K562 (cell line): Measurements from ENCODE around the gene EMX1.

ENCODE experiments used
- ADNP ChIP-seq: fragments of 200-800 bp; sonication (Bioruptor generic); IDR thresholded peaks from 2 replicates; pipeline ENCODE4 v1.6.1; 2016; ENCODE audit warnings: missing genetic modification characterization, missing compliant biosample characterization
- MAX ChIP-seq: sonication (generic); formaldehyde crosslinking; IDR thresholded peaks from 2 replicates; pipeline ENCODE4 v1.9.0; 2022; ENCODE audit warnings: mild to moderate bottlenecking, missing genetic modification reagents

- TF ChIP-seq MAX (no peak), ADNP (no peak)
Measured at GRCh38 chr2:72929010-72929409, 11.7 kb downstream of the EMX1 start.
